ENCODE data around the gene ALS2CL.

DNA sequence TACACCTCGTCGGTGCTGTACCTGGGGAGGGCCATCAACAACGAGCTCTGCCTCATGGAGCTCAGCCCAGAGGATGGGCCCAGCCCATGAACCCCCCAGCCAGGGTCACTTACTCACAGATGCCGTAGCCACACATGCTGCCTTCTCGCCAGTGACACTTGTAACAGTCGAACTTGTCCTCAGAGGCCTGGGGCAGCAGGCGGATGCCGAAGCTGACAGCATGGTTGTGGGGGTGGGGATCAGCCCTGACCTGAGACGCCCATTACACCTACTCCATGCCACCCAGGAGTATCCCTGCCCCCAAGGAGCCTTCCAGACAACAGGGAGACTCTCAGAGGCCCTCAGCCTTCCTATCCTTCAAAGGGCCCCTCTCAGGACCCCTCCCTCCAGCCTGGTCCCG is 12.1 kb downstream of the ALS2CL start:
- TF ChIP-seq, protein P1, sequence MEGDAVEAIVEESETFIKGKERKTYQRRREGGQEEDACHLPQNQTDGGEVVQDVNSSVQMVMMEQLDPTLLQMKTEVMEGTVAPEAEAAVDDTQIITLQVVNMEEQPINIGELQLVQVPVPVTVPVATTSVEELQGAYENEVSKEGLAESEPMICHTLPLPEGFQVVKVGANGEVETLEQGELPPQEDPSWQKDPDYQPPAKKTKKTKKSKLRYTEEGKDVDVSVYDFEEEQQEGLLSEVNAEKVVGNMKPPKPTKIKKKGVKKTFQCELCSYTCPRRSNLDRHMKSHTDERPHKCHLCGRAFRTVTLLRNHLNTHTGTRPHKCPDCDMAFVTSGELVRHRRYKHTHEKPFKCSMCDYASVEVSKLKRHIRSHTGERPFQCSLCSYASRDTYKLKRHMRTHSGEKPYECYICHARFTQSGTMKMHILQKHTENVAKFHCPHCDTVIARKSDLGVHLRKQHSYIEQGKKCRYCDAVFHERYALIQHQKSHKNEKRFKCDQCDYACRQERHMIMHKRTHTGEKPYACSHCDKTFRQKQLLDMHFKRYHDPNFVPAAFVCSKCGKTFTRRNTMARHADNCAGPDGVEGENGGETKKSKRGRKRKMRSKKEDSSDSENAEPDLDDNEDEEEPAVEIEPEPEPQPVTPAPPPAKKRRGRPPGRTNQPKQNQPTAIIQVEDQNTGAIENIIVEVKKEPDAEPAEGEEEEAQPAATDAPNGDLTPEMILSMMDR (IDR thresholded peaks at IDR 0.05) = no peak
- TF ChIP-seq POLR2A (IDR thresholded peaks at IDR 0.05) = no peak

Data from thyroid gland (tissue), 4 donors.